ENCODE results near the gene SLC9A9.

SLC9A9 gene

DNA sequence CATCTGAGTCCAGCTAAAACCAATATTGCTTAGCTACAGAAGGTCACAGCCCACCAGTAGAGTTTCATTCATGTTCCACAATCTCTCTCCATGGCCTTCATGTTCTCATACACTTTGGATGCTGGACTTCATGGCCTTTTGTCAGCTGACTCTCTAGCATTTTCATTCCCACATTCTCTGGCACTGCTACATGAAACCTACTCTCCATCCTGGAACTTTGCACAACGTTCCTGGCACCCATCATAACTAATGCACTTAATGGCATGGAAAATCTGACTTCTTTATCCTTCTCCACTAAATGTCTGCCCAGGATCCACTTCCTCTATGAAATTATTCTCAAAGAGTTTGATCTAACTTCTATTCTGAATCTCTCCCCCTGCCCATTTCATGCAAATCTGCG is 56.9 kb downstream of the SLC9A9 start:
- DNase-seq (ENCODE audit: low read depth), result no peak
- TF ChIP-seq, protein P1, sequence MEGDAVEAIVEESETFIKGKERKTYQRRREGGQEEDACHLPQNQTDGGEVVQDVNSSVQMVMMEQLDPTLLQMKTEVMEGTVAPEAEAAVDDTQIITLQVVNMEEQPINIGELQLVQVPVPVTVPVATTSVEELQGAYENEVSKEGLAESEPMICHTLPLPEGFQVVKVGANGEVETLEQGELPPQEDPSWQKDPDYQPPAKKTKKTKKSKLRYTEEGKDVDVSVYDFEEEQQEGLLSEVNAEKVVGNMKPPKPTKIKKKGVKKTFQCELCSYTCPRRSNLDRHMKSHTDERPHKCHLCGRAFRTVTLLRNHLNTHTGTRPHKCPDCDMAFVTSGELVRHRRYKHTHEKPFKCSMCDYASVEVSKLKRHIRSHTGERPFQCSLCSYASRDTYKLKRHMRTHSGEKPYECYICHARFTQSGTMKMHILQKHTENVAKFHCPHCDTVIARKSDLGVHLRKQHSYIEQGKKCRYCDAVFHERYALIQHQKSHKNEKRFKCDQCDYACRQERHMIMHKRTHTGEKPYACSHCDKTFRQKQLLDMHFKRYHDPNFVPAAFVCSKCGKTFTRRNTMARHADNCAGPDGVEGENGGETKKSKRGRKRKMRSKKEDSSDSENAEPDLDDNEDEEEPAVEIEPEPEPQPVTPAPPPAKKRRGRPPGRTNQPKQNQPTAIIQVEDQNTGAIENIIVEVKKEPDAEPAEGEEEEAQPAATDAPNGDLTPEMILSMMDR (IDR thresholded peaks at IDR 0.05; ENCODE audit: control insufficient read depth, insufficient read depth, low read depth, low read length, missing control alignments), result no peak

DNA sequence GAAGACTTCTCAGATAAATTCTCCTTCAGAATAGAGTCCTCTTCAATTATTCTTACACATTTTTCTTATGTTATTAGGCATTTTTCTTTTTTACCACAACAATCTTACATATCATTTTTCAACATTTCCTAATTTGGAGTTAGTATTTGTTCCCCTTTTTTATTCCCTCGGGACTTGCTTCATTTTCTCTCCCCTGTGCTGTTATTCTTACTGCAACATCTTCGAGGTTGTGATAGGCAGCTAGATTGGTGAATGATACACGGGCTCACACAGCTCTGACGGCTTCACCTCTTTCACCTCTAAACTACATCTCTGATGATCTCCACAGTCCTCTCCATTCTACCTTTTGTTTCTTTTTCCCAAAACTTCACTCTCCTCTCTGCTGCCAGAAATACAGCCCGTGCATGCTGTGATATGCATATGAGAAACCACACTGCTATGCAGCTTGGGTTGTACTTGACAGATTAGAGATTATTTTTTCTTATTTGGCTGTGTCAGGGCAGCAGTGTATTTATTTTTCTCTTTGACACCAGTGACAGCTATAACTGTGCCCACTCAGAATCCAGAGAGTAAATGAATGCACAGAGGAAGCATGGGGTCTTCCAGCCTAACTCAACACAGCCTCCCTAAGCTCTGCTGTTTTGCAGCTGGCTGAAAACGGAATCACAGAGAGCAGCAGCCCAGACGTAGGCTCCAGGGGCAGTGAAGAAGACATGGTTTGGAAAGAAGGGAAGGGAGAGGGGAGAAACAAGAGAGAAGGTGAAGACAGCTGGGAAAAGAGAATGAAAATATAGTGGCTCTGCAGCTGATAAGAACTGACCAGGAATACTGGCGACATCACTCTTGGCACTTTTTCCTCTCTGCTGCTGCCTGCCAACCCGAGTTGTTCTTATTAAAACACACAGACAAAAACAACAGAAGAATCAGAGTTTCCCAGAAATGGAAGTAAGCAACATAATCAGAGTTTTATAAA is 61.8 kb downstream of the SLC9A9 start:
- no peak overlapping the region; the same call in 1 of the 2 replicates for H3K4me3 ChIP-seq (ENCODE audit: control insufficient read depth, low read depth, low read length)
- DNase-seq (ENCODE audit: low read depth), result no peak
- TF ChIP-seq, protein P1 (IDR thresholded peaks at IDR 0.05; ENCODE audit: control insufficient read depth, insufficient read depth, low read depth, low read length, missing control alignments), result no peak

More for the DNA sequence above, 56.9 kb downstream of the SLC9A9 start:
- no peak overlapping the region for H3K4me3 ChIP-seq (ENCODE audit: control insufficient read depth, low read depth, low read length)

DNA sequence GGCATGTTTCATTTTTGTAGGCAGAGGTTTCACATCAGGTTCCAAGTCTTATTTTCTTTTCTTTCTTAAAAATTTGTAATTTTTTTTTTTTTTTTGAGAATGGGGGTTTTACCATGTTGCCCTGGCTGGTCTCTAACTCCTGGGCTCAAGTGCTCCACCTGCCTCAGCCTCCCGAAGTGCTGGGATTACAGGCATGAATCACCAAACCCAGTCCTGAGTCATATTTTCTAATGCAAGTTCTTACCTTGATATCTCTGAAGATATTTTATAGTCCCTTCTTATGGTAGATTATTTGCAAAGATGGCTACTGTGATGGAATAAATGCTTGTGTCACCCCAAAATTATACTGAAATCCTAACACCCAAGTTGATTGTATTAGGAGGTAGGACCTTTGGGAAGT is 63.8 kb downstream of the SLC9A9 start:
- no peak overlapping the region for H3K4me3 ChIP-seq (ENCODE audit: control insufficient read depth, low read depth, low read length)
- TF ChIP-seq, protein P1 (IDR thresholded peaks at IDR 0.05; ENCODE audit: control insufficient read depth, insufficient read depth, low read depth, low read length, missing control alignments), result peak; percentile 2
- DNase-seq (ENCODE audit: low read depth), result no peak

DNA sequence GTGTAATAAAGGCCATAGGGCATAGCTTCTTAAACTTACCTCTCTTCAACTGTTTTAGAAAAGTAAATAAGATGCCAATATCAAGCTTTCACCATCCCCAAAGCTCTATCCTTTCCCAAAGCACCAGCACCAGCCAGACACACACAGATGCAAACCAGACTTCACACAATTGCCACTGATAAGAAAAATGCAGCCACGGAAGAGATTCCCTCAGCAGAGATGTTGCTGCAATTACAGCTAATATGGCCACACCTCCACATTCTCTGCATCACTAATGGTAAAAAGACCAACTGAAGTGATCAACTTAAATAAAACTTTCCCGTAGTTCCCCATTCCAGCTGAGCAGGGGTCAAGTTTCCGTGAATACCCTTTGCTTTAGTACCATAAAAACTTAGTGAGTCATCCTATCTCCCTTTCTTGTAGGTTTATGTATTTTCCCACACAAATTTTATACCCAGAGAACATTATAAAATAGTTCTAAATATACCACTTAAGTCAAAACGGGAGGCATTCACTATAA is 64.4 kb downstream of the SLC9A9 start:
- peak; percentile 39 for DNase-seq (ENCODE audit: low read depth)
- TF ChIP-seq, protein P1 (IDR thresholded peaks at IDR 0.05; ENCODE audit: control insufficient read depth, insufficient read depth, low read depth, low read length, missing control alignments), result no peak
- no peak overlapping the region for H3K4me3 ChIP-seq (ENCODE audit: control insufficient read depth, low read depth, low read length)

DNA sequence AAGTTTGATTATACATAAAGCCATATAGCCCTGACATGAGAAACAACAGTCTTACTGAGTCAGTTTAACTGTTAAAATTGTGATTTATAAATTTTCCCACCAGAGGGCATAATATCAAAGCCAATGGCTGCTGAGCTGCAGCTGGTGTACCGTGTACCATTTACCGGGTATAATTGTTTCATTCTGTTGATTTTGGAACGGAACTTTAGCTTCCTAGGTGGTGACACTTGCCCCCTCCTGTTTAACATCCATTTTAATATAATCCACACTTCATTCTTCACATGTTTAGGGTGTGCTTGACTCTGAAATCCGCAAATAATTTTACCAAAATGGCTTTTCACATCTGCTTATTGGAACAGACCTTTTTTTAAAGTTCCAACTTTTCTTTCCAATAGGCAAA is 72.8 kb downstream of the SLC9A9 start:
- H3K4me3 ChIP-seq (ENCODE audit: control insufficient read depth, low read depth, low read length), result no peak overlapping the region
- no peak for DNase-seq (ENCODE audit: low read depth)
- TF ChIP-seq, protein P1 (IDR thresholded peaks at IDR 0.05; ENCODE audit: control insufficient read depth, insufficient read depth, low read depth, low read length, missing control alignments), result peak; percentile 62

DNA sequence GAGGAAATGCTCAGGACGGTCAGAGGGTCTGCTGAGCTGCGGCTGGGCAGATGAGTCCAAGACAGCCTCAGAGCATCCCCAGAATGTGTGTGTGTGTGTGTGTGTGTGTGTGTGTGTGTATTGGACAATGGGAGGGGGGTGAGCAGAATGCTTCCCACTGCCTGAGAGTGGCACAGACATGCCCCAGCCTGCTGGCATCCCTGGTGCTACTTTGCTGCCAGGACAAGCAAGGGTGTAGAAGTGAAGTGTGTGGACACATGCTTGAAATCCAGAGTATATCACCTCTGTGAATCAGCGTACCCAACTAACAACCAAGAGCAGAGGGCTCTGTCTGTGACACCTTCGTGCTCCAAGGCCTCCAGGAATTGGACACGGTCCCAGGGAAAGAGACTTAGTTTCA is 76.3 kb downstream of the SLC9A9 start:
- no peak overlapping the region for H3K4me3 ChIP-seq (ENCODE audit: control insufficient read depth, low read depth, low read length)
- DNase-seq (ENCODE audit: low read depth), result no peak
- TF ChIP-seq, protein P1 (IDR thresholded peaks at IDR 0.05; ENCODE audit: control insufficient read depth, insufficient read depth, low read depth, low read length, missing control alignments), result no peak

All from AG09309 (cell line).